ENCODE data around the gene CTBP1. TPM values are rescaled to one million over a fixed set of nuclear protein-coding genes. Genes with fewer than 3 reads are reported as not detected.

CTBP1 gene
- total and polyA plus RNA-seq, 2 experiments from 2014 or later: 74.0 to 192 TPM

- no peak for TF ChIP-seq ZNF462 (CRISPR knock-in tag; IDR thresholded peaks at IDR 0.05)
Observed at GRCh38 chr4:1200425-1201035, 48.4 kb downstream of the CTBP1 start (continued).

- DNase-seq (ENCODE audit: low spot score) (no peak), ATAC-seq (no peak)
- Histone ChIP-seq H4K20me1 (replicated peaks; ENCODE audit: insufficient read depth) (no peaks in the 10 kb centered on the region), H3K4me3 (no peak overlapping the region), H3K27me3 (ENCODE audit: insufficient read depth) (no peaks in the 10 kb centered on the region), H2AFZ (no peak overlapping the region), H3K79me2 (replicated peaks; ENCODE audit: insufficient read depth) (no peaks in the 10 kb centered on the region), H3K27ac (ENCODE audit: low read depth) (no peak overlapping the region), H3K4me2 (no peak overlapping the region), H3K36me3 (ENCODE audit: insufficient read depth) (no peaks in the 10 kb centered on the region), H3K9me2 (ENCODE audit: insufficient read depth) (no peaks in the 10 kb centered on the region), H3F3A (replicated peaks; ENCODE audit: low read depth) (no peaks in the 10 kb centered on the region), H3K4me1 (ENCODE audit: insufficient read depth) (no peaks in the 10 kb centered on the region)
- no peak overlapping the region for H3K4me3 Mint-ChIP-seq
- no peak overlapping the region for H3K27ac Mint-ChIP-seq
- no peaks in the 10 kb centered on the region for H3K4me1 Mint-ChIP-seq
- H3K36me3 Mint-ChIP-seq (ENCODE audit: low read depth): no peaks in the 10 kb centered on the region
- H3K27me3 Mint-ChIP-seq (ENCODE audit: insufficient read depth, low read depth, poor library complexity): peaks cover 10% of the 10 kb centered on the region
- H3K9me3 Mint-ChIP-seq: no peaks in the 10 kb centered on the region
- TF ChIP-seq STAT1 (IDR thresholded peaks at IDR 0.05; ENCODE audit: unreplicated experiment) (no peak), ZNF114 (CRISPR knock-in tag; IDR thresholded peaks at IDR 0.05) (no peak), POLR2AphosphoS5 (IDR thresholded peaks at IDR 0.05; ENCODE audit: low read depth) (no peak)
Observed at GRCh38 chr4:1199556-1200331, 49.2 kb downstream of the CTBP1 start.

Data from GM23338 (cell line).